ENCODE results near the gene GRID1. TPM values are rescaled to one million over a fixed set of nuclear protein-coding genes. Genes with fewer than 3 reads are reported as not detected.

Gene GRID1
- total and polyA plus RNA-seq, 10 of the 15 experiments (the other 5 are each of a cell fraction or from before 2014, with no cell fraction given) = 0.04 to 0.62 (median 0.08) TPM; not detected in 5

DNA sequence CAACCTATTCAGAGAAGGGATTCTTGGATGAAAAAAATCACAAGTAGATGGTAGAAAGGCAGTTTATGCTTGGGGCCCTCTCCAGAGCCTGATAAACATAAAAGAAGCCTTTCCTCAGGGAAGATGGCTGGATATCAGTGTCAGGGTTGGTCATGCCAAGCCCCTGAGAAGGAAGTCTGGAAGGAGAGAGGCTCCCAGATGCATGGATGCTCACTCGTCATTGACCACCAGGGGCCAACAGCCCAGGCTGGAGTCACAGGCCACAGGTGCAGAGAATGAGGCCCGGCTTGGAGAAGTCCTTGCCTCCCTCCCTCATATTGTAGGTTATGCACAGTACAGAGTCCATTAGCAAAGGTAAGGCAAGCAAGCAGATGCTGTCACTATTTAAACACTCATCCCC, 506.7 kb downstream of the GRID1 start:
- no peaks in the 10 kb centered on the region for H3K4me1 ChIP-seq (ENCODE audit: control insufficient read depth, insufficient read depth, low read length)
- intact Hi-C loops (cut with micrococcal nuclease; ENCODE audit: unreplicated experiment) (no loop called here), in situ Hi-C loops (cut with MboI) (no loop called here)
- no TSS peak for BruUV-seq (replicated peaks)
- no peaks in the 10 kb centered on the region for H3K9me3 ChIP-seq (replicated peaks; ENCODE audit: control insufficient read depth, insufficient read depth, low read length)
- SMC1A ChIA-PET (ENCODE audit: uncharacterized antibody, unreplicated experiment) = no interaction called here
- no peak overlapping the region for H3K27ac ChIP-seq (ENCODE audit: control insufficient read depth, insufficient read depth)
- H3K9ac ChIP-seq (ENCODE audit: control insufficient read depth, insufficient read depth, low read length) = no peak overlapping the region
- no peaks in the 10 kb centered on the region; a peak in 1 of 4 replicates for H3K27me3 ChIP-seq (replicated peaks in 1 of 2; ENCODE audit: control insufficient read depth in 2 of 2, insufficient read depth in 2 of 2, low read length in 1 of 2)
- CTCF ChIA-PET = no interaction called here
- ATAC-seq (no peak), DNase-seq (ENCODE audit: low read depth, low spot score) (no peak), FAIRE-seq (no peak)
- no peak overlapping the region for H3K4me2 ChIP-seq (ENCODE audit: control insufficient read depth, insufficient read depth)
- no peak overlapping the region for H2AFZ ChIP-seq (ENCODE audit: control insufficient read depth, low read depth, low read length)
- RAD21 ChIA-PET (ENCODE audit: unreplicated experiment) = no interaction called here
- POLR2A ChIA-PET = no interaction called here
- H3K4me3 ChIP-seq = no peak overlapping the region
- no peaks in the 10 kb centered on the region for H3K79me2 ChIP-seq (ENCODE audit: control insufficient read depth, insufficient read depth, low read length)
- H4K20me1 ChIP-seq (ENCODE audit: control insufficient read depth, insufficient read depth) = no peaks in the 10 kb centered on the region
- WGBS (ENCODE audit: insufficient coverage, insufficient replicate concordance, low lambda C conversion rate, missing lambda C conversion rate) = 2% methylated on average over 2 of the region's 2 CpGs
- no peaks in the 10 kb centered on the region for H3K36me3 ChIP-seq (ENCODE audit: control insufficient read depth in 2 of 2, insufficient read depth in 2 of 2, low read length in 1 of 2)
- TF ChIP-seq BACH1 (IDR thresholded peaks at IDR 0.05; ENCODE audit: borderline replicate concordance) (no peak), RELA (IDR thresholded peaks at IDR 0.05; ENCODE audit: borderline replicate concordance, partially characterized antibody) (no peak), HDGF (IDR thresholded peaks at IDR 0.05) (no peak), YY1 (IDR thresholded peaks at IDR 0.05; ENCODE audit: low read depth, low read length) (no peak), ZZZ3 (IDR thresholded peaks at IDR 0.05; ENCODE audit: control insufficient read depth, insufficient read length, low read depth) (no peak), MXI1 (IDR thresholded peaks at IDR 0.05; ENCODE audit: low read depth, low read length) (no peak), FOS (IDR thresholded peaks at IDR 0.05; ENCODE audit: borderline replicate concordance, extremely low read depth, insufficient read length) (no peak), RAD21 (IDR thresholded peaks at IDR 0.05; ENCODE audit: insufficient read depth, low read depth, low read length) (no peak), ZNF207 (IDR thresholded peaks at IDR 0.05; ENCODE audit: borderline replicate concordance) (no peak), CHD4 (IDR thresholded peaks at IDR 0.05) (no peak), NBN (IDR thresholded peaks at IDR 0.05) (no peak), NR2F1 (conservative IDR thresholded peaks at IDR 0.05) (no peak), USF2 (IDR thresholded peaks at IDR 0.05; ENCODE audit: borderline replicate concordance, low read depth, low read length) (no peak), FOXK2 (IDR thresholded peaks at IDR 0.05) (no peak), KLF5 (IDR thresholded peaks at IDR 0.05; ENCODE audit: partially characterized antibody) (no peak), MTA3 (IDR thresholded peaks at IDR 0.05; ENCODE audit: borderline replicate concordance, low read length) (no peak)
- TF ChIP-seq, protein P1, sequence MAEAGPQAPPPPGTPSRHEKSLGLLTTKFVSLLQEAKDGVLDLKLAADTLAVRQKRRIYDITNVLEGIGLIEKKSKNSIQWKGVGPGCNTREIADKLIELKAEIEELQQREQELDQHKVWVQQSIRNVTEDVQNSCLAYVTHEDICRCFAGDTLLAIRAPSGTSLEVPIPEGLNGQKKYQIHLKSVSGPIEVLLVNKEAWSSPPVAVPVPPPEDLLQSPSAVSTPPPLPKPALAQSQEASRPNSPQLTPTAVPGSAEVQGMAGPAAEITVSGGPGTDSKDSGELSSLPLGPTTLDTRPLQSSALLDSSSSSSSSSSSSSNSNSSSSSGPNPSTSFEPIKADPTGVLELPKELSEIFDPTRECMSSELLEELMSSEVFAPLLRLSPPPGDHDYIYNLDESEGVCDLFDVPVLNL (IDR thresholded peaks at IDR 0.05; ENCODE audit: low read depth, low read length) = no peak
- TF ChIP-seq, protein P2, sequence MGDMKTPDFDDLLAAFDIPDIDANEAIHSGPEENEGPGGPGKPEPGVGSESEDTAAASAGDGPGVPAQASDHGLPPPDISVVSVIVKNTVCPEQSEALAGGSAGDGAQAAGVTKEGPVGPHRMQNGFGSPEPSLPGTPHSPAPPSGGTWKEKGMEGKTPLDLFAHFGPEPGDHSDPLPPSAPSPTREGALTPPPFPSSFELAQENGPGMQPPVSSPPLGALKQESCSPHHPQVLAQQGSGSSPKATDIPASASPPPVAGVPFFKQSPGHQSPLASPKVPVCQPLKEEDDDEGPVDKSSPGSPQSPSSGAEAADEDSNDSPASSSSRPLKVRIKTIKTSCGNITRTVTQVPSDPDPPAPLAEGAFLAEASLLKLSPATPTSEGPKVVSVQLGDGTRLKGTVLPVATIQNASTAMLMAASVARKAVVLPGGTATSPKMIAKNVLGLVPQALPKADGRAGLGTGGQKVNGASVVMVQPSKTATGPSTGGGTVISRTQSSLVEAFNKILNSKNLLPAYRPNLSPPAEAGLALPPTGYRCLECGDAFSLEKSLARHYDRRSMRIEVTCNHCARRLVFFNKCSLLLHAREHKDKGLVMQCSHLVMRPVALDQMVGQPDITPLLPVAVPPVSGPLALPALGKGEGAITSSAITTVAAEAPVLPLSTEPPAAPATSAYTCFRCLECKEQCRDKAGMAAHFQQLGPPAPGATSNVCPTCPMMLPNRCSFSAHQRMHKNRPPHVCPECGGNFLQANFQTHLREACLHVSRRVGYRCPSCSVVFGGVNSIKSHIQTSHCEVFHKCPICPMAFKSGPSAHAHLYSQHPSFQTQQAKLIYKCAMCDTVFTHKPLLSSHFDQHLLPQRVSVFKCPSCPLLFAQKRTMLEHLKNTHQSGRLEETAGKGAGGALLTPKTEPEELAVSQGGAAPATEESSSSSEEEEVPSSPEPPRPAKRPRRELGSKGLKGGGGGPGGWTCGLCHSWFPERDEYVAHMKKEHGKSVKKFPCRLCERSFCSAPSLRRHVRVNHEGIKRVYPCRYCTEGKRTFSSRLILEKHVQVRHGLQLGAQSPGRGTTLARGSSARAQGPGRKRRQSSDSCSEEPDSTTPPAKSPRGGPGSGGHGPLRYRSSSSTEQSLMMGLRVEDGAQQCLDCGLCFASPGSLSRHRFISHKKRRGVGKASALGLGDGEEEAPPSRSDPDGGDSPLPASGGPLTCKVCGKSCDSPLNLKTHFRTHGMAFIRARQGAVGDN (IDR thresholded peaks at IDR 0.05) = no peak
- TF ChIP-seq, protein P3, sequence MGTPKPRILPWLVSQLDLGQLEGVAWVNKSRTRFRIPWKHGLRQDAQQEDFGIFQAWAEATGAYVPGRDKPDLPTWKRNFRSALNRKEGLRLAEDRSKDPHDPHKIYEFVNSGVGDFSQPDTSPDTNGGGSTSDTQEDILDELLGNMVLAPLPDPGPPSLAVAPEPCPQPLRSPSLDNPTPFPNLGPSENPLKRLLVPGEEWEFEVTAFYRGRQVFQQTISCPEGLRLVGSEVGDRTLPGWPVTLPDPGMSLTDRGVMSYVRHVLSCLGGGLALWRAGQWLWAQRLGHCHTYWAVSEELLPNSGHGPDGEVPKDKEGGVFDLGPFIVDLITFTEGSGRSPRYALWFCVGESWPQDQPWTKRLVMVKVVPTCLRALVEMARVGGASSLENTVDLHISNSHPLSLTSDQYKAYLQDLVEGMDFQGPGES (IDR thresholded peaks at IDR 0.05) = no peak
